DMS 273 (cell line): ENCODE measurements around the gene TRAPPC5.

ENCODE experiments used
- DNase-seq: peaks from one replicate; lab custom pipeline; 2025; ENCODE audit not compliant: unreplicated experiment; lab: John Stamatoyannopoulos, UW

TRAPPC5 gene

DNA sequence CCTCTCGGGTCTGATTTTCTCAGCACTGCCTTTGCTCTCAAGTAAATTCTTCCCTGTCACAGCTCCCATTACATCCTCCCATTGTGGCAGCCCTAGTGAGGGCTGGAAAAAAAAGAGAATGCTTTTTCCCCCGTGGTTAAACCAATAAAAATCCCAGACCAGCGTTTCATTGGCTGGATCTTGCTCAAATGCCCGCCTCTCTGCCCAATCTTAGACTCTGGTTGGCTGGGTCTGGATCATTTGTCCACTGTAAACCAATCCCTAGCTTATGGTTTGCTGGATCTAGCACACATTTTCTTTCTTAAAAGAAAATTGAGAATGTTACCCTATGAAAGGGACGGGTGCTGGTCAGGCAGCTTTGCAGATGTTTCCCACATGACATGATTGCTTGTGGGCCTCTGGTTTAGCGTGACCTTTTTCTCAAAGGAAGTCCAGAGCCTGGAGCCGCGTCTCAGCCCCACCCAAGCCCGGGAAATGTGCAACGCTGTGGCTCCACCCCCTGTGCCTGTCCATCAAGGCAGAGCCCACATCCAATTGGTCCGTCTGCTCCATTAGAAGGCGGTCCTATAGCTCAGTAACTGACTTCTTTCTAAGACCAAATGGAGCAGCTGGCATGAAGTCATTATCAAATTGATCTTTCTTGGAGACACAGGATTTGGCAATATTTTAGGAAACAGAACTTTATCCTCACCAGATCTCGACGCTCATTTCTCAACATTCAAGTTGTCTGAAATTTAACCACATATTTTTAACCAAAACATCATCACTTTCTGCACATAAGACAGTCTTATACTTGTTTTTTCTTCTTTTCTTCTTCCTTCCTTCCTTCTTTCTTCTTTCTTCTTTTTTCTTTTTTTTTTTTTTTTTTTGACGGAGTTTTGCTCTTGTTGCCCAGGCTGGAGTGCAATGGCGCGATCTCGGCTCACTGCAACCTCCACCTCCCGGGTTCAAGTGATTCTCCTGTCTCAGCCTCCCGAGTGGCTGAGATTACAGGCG lies 6.3 kb upstream of the TRAPPC5 start:
- peak; percentile 93 for DNase-seq

DNA sequence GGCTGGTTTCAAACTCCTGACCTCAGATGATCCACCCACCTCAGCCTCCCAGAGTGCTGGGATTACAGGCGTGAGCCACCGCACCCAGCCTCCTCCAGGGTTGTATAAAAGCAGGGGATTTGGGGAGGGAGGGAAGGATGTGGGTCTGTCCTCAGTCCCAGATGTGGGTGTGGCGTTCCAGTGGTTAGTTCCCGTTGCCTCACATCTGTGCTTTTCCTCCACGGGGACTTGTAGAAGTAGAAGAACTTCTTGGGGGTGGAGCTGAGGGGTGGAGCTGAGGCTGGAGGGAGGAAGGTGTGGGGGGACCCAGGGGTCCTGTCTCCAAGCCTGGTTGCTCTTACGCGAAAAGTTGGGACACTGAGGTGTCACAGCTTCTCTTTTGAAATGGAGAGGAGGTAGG lies 4.3 kb upstream of the TRAPPC5 start:
- no peak for DNase-seq

GRCh38 chr19:7676854-7677253 lies 3.8 kb upstream of the TRAPPC5 start, which contains the start of gene MCEMP1:
Gene MCEMP1, plus strand, starts transcription at chr19:7677090. Its CDS starts 31 bp downstream, at chr19:7677121.
- no peak for DNase-seq

DNA sequence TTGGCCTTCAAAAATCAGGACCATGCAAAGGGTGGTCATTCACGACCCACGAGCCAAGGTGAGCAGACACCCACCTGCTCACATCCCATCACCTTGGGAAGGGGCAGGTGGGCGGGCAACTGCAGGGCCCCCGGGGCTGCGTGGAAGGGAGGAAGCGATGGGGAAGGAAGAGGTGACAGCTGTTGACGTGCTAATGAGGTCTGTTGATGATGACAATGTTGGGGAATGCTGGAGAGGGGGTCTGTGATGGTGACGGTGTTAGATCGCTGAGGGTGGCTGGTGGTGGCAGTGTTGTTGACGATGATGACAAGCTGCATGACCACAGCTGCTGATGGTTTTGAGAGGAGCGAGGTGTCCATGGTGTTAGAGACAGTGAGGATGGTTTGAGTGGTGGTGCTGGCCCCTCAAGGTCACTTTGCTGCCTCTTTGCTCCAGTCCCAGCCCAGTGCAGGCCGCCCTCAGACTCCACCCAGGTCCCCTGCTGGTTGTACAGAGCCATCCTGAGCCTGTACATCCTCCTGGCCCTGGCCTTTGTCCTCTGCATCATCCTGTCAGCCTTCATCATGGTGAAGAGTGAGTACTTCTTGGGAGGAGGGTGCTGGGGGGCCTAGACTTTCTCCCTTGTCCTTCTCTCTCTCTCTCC lies 2.8 kb upstream of the TRAPPC5 start:
- DNase-seq: no peak

DNA sequence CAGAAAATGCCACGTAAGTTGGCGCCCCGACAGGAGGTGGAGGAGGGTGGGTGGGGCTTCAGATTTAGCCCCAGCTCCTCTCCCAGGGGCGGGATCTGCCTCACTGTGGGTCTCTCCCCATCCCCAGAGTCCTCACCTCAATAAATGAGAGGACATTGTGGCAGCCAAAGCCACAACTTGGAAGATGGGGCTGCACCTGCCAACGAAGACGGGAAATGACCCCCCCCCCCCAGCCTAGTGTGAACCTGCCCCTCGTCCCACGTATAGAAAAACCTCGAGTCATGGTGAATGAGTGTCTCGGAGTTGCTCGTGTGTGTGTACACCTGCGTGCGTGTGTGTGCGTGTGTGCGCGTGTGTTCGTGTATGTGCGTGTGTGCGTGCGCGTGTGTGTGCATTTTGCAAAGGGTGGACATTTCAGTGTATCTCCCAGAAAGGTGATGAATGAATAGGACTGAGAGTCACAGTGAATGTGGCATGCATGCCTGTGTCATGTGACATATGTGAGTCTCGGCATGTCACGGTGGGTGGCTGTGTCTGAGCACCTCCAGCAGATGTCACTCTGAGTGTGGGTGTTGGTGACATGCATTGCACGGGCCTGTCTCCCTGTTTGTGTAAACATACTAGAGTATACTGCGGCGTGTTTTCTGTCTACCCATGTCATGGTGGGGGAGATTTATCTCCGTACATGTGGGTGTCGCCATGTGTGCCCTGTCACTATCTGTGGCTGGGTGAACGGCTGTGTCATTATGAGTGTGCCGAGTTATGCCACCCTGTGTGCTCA lies 1.5 kb upstream of the TRAPPC5 start:
- no peak for DNase-seq

DNA sequence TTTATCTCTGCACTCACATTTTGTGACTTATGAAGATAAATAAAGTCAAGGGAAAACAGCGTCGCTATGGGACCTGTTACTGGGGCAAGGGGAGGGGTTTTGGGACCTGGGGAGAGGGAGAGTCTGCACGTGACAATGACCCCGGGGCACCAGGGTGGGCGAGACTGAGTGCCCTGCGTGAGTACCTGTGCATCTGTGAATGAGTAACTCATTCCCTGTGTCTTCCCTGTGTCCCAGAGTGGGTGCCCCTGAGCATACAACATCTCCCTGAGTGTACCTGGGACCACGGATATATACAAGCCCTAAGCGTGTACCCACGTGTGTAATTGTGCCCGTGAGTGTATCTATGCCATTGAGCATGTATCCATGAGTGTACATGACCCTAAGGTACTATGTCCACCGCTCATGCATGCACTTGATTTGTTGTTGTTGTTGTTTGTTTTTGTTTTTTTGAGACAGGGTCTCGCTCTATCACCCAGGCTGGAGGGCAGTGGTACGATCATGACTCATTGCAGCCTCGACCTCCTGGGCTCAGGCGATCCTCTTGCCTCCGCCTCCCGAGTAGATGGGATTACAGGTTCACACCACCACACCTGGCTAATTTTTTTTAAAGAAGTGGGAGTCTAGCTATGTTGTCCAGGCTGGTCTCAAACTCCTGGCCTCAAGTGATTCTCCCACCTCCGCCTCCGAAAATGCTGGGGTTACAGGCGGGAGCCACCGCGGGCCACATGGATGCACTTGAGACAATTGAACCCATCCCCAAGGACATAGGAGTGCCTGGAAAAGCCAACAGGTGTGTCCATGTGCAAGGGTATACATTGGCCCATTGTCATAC lies 645 bp upstream of the TRAPPC5 start:
- DNase-seq: no peak

DNA sequence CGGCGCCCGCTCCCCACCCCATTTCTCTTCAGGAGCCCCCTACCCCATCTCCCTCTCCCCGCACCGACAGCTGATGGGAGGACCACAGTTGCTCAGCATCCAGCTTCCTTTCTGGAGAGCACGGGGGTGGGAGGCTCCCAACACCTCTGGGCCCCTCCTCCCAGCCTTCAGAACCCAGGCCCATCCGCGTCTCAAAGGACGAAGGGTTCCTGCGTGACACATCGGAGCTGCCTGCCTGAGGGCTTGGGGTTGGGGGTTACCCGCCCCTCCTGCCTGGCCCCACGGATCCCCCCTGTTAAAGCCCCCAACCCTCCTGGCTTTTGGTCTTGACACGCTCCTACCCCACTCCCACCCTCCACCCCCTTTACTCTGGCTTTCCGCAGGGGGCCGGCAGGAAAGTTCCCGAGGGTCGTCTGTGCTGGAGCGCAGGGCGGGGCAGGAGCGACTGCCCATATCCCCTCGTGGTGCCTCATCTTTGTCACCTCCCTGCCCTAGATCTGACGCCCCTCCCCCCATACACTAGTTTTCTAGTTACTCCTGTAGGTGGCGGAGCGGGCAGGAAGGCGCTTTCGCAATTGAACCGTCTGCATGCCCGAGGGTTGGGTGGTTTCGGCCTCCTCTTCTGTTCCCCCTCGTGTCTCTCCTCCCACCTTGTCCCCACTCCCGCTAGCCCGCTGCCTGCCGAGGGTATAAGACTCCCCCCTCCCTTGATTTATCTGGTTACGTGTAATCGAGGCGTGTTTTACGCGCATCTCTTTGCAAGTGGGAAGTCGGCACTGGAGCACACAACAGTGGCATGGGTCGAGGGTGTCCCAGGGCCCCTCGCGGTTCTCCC lies 924 bp downstream of the TRAPPC5 start:
- DNase-seq: peak; percentile 66

DNA sequence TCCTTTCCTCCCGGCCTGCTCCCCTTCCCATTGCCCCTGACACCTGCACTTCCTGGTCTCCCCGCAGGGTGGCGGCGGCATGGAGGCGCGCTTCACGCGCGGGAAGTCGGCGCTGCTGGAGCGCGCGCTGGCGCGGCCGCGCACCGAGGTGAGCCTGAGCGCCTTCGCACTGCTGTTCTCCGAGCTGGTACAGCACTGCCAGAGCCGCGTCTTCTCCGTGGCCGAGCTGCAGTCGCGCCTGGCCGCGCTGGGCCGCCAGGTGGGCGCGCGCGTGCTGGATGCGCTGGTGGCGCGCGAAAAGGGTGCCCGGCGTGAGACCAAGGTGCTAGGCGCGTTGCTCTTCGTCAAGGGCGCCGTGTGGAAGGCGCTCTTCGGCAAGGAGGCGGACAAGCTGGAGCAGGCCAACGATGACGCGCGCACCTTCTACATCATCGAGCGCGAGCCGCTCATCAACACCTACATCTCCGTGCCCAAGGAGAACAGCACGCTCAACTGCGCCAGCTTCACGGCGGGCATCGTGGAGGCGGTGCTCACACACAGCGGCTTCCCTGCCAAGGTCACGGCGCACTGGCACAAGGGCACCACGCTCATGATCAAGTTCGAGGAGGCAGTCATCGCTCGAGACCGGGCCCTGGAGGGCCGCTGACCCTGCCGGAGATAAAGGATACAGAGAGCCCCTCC lies 1.7 kb downstream of the TRAPPC5 start:
- no peak for DNase-seq

DNA sequence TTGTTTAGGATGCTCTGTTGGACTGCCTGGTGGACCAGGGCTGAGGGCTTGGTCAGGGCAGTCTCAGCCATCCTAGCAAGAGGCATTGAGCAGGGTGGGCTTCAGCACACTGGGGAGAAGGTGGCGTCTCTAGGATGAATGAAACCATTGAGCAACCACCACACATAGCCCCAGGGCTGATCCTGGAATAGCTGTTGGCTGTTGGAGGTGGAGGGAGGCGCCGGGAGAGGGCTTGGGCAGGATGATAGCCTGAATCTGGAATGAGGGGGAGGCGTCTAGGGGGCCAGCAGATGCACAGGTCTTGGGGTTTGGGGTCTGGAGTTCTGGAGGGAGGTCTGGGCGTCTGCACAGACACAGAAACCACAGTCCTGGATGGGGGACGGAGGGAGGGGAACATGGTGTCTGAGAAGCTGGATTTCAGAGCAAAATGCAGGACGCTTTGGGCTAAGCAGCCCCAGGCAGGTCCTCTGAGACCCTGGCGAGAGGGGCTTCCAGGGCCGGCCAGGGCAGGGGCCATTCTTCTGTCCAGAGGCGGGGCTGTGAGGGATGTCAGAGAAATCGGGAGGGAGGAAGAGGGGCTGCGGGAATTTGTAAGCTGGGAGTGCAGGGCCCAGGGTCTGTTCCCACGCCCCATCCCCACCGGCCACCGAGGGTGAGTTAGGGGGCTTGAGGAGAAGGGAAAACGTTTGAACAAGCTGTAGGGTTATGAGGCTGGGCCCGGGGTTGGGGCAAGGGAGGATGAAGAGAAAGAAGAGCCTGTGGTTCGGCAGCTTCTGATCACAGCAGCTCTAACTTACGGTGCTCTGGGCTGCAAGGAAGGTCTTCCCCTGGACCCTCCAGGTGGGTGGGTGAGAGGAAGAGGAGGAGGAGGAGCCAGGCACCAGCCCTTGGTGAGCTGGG lies 5.2 kb downstream of the TRAPPC5 start:
- no peak for DNase-seq

DNA sequence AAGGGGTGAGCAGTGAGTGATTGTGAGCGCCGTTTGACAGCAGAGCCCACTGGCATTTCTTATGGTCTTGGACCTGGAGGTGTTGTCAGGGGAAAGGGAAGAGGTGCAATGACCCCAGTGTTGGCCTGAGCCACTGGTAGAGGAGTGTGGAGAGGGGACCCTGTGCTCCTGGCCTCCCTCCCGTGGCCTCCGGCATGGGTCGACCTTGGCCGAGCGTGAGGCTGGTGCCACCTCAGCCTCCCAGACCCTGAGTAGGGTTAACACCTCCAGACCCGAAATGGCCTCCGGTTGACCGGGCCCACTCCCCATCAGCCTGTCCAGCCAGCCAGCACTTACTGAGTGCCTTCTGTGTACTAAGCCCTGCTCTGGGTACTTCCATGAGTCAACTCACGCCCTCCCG lies 6.5 kb downstream of the TRAPPC5 start:
- DNase-seq: no peak

GRCh38 chr19:7689165-7689564 lies 8.5 kb downstream of the TRAPPC5 start:
- DNase-seq: no peak

- no peak for DNase-seq
Measured at GRCh38 chr19:7690779-7691258, 10.2 kb downstream of the TRAPPC5 start.

- DNase-seq: no peak
Measured at GRCh38 chr19:7691497-7691896, 10.9 kb downstream of the TRAPPC5 start.

DNA sequence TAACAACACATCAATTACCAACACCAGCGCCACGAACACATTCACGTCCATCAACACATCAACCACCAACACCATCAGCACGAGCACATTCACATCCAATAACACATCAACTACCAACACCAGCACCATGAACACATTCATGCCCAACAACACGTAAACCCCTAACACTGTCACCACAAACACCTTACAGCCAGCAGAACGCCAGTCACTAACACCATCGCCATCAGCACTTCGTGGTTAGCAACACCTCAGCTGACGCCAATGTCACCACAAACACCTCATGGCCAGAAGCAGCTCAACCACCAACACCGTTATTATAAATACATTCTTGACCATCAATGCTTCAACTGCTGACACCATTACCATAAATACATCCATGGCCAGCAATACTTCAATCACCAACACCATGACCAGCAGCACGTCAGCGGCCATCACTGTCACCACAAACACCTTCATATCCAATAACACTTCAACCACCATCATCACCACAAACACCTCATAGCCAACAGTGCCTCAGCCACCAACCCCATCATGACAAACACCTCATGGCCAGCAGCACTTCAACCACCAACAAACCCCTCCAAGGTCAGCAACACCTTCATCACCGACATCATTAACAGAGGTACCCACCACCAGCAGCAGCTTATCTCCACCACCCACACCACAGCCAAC lies 11.9 kb downstream of the TRAPPC5 start:
- no peak for DNase-seq

- no peak for DNase-seq
Measured at GRCh38 chr19:7694499-7694898, 13.9 kb downstream of the TRAPPC5 start.

GRCh38 chr19:7697721-7698287 lies 17.2 kb downstream of the TRAPPC5 start:
- no peak for DNase-seq

DNA sequence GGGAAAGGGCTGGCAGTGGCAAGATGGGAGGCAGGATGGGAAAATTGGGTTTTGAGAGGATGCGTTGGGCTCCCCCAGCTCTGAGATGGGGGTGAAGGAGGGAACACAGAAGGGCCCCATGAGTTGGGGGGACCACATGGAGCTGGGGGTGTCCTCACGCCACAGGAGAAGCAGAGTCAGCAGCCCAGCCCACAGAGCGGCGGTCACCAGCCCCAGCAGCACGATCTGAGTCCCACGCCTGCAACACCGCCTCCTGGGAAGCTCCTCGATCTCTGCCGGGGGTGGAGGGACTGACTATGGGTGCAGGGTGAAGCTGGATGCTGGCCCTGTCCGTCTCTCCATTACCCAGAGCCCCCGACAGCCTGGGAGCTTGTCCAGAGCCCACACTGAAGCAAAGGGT lies 17.9 kb downstream of the TRAPPC5 start:
- DNase-seq: no peak
